ENCODE data around the gene CCL14.

DNA sequence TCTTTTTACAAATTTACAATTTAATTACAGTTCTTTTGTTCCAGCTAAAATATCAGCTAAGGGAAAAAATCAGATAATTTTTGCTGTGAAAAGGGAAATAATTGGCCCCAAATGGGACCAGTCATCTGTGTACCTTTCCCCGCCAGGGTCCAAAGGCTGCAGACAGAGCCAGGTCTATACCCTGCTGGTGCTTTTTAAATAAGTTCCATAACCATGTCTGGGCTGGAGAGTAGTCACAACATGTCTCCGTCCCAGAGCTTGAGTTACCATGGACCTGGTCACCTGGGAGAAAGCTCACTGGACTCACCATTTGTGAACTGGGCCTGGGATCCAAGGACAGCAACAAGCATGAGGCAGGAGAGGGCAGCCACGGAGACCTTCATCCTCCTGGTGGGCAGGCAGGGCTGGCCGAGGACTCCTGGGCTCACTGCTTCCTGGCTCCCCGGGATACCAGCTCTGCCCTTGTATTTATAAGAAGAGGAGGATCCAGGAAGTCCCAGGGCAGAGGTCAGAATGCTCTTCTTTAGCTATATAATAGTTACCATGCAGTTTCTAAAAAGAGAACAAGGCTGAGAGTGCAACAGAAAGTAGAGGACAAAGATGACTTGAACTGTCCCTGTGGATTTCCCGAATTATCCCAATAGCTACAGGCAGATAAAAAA is 14.7 kb upstream of the CCL14 start, which contains the start of gene CCL15:
- TF ChIP-seq CTCF (IDR thresholded peaks at IDR 0.05) (no peak), POLR2A (IDR thresholded peaks at IDR 0.05) (no peak), EP300 (IDR thresholded peaks at IDR 0.05) (no peak)
